Activated CD8-positive, alpha-beta T cell treated with anti-CD3 and anti-CD28 coated beads for 36 hours (primary cell): ENCODE measurements around the gene EMC8. TPM values are rescaled to one million over a fixed set of nuclear protein-coding genes. Genes with fewer than 3 reads are reported as not detected.

Experiments used
- ATAC-seq: fragments of 200-7000 bp; cut with Tn5 transposase; one replicate; pipeline ENCODE4 v1.10.0; 2021; ENCODE audit warnings: mild to moderate bottlenecking, moderate library complexity
- CTCF ChIA-PET: fragments of 350-600 bp; sonication (Branson Sonifier 250); formaldehyde crosslinking; loops from one replicate; lab custom pipeline; 2021; ENCODE audit warnings: antibody characterized with exemption; lab: Charles Lee
- POLR2A ChIA-PET: fragments of 350-600 bp; sonication (Branson Sonifier 250); formaldehyde crosslinking; loops from one replicate; lab custom pipeline; 2021; ENCODE audit warnings: antibody characterized with exemption; lab: Charles Lee
- DNase-seq: peaks from one replicate; pipeline ENCODE4 v3.0.0-alpha.2; 2020
- H3K27ac Mint-ChIP-seq: one replicate; pipeline ENCODE4 v1.8.0; 2021; ENCODE audit warnings: mild to moderate bottlenecking, mixed read lengths
- H3K27me3 Mint-ChIP-seq: one replicate; pipeline ENCODE4 v1.8.0; 2021; ENCODE audit warnings: mixed read lengths
- H3K36me3 Mint-ChIP-seq: one replicate; pipeline ENCODE4 v1.8.0; 2021; ENCODE audit warnings: low read depth, mixed read lengths
- H3K4me1 Mint-ChIP-seq: one replicate; pipeline ENCODE4 v1.8.0; 2021; ENCODE audit warnings: low read depth, mixed read lengths
- H3K4me3 Mint-ChIP-seq: one replicate; pipeline ENCODE4 v1.8.0; 2021; ENCODE audit warnings: mild to moderate bottlenecking, moderate library complexity, mixed read lengths
- H3K9me3 Mint-ChIP-seq: one replicate; pipeline ENCODE4 v1.8.0; 2021; ENCODE audit warnings: mixed read lengths
- CTCF ChIP-seq: fragments of 200-600 bp; IDR thresholded peaks from one replicate; pipeline ENCODE4 v1.8.0; 2022; ENCODE audit warnings: antibody characterized with exemption, mild to moderate bottlenecking
- intact Hi-C: fragments of 100-400 bp; cut with micrococcal nuclease; formaldehyde crosslinking; loops from one replicate; pipeline ENCODE4 v1.10.0; 2022
- total RNA-seq, 2 experiments: library from RNA; stranded (reverse); gene quantifications; one replicate each; pipeline ENCODE4 v1.2.3, GENCODE V29; 2021

The EMC8 gene
- total RNA-seq, 2 experiments from 2014 or later = 32.4 to 38.6 TPM

GRCh38 chr16:85759136-85759535 lies 40.2 kb downstream of the EMC8 start:
- ChIA-PET POLR2A (interaction anchor here (1.4 kb wide), 1 partner anchor 12 kb away, joined by 3 read pairs; no protein-coding TSS in a partner anchor), CTCF (interaction anchor here (0.9 to 1.8 kb wide), 7 partner anchors 15 to 142 kb away, joined by 3 to 4 read pairs (median 4); no protein-coding TSS in a partner anchor)
- Mint-ChIP-seq H3K36me3 (no peaks in the 10 kb centered on the region), H3K27ac (no peak overlapping the region), H3K4me3 (no peak overlapping the region), H3K9me3 (no peaks in the 10 kb centered on the region), H3K4me1 (peaks cover 20% of the 10 kb centered on the region), H3K27me3 (peaks cover 22% of the 10 kb centered on the region)
- no peak for ATAC-seq
- DNase-seq = no peak
- intact Hi-C loops = no loop called here
- no peak for TF ChIP-seq CTCF

GRCh38 chr16:85757341-85757822 lies 42.0 kb downstream of the EMC8 start:
- intact Hi-C loops = no loop called here
- Mint-ChIP-seq H3K4me3 (no peak overlapping the region), H3K27me3 (peaks cover 33% of the 10 kb centered on the region), H3K4me1 (peaks cover 20% of the 10 kb centered on the region), H3K9me3 (no peaks in the 10 kb centered on the region), H3K27ac (no peak overlapping the region), H3K36me3 (no peaks in the 10 kb centered on the region)
- no peak for TF ChIP-seq CTCF
- DNase-seq (peak; percentile 64), ATAC-seq (peak; percentile 41)
- CTCF ChIA-PET = no interaction called here
- POLR2A ChIA-PET = no interaction called here

GRCh38 chr16:85755929-85756768 lies 43.2 kb downstream of the EMC8 start:
- DNase-seq (no peak), ATAC-seq (peak; percentile 38)
- no peaks in the 10 kb centered on the region for H3K36me3 Mint-ChIP-seq
- no peak overlapping the region for H3K27ac Mint-ChIP-seq
- POLR2A ChIA-PET = no interaction called here
- H3K27me3 Mint-ChIP-seq = peaks cover 41% of the 10 kb centered on the region
- CTCF ChIA-PET = no interaction called here
- H3K4me1 Mint-ChIP-seq = peaks cover 23% of the 10 kb centered on the region
- intact Hi-C loops = no loop called here
- no peaks in the 10 kb centered on the region for H3K9me3 Mint-ChIP-seq
- H3K4me3 Mint-ChIP-seq = no peak overlapping the region
- TF ChIP-seq CTCF = no peak

GRCh38 chr16:85754413-85754812 lies 44.9 kb downstream of the EMC8 start:
- no peak for TF ChIP-seq CTCF
- POLR2A ChIA-PET = interaction anchor here (1.3 kb wide), 1 partner anchor 17 kb away, joined by 3 read pairs; no protein-coding TSS in a partner anchor

GRCh38 chr16:85753976-85754375 lies 45.4 kb downstream of the EMC8 start:
- CTCF ChIA-PET = no interaction called here
- no peak overlapping the region for H3K4me3 Mint-ChIP-seq

More at GRCh38 chr16:85754413-85754812, 44.9 kb downstream of the EMC8 start:
- CTCF ChIA-PET = no interaction called here
- peaks cover 27% of the 10 kb centered on the region for H3K4me1 Mint-ChIP-seq
- no peaks in the 10 kb centered on the region for H3K9me3 Mint-ChIP-seq
- no peak overlapping the region for H3K27ac Mint-ChIP-seq
- no peak overlapping the region for H3K4me3 Mint-ChIP-seq
- DNase-seq (no peak), ATAC-seq (no peak)
- intact Hi-C loops = no loop called here
- peaks cover 38% of the 10 kb centered on the region for H3K27me3 Mint-ChIP-seq
- H3K36me3 Mint-ChIP-seq = no peaks in the 10 kb centered on the region

More at GRCh38 chr16:85753976-85754375, 45.4 kb downstream of the EMC8 start:
- intact Hi-C loops = no loop called here
- DNase-seq = no peak
- H3K4me1 Mint-ChIP-seq = peaks cover 24% of the 10 kb centered on the region
- peaks cover 34% of the 10 kb centered on the region for H3K27me3 Mint-ChIP-seq
- POLR2A ChIA-PET = interaction anchor here (1.3 kb wide), 1 partner anchor 17 kb away, joined by 3 read pairs; no protein-coding TSS in a partner anchor
- ATAC-seq = no peak
- TF ChIP-seq CTCF = no peak
- H3K27ac Mint-ChIP-seq = no peak overlapping the region
- H3K36me3 Mint-ChIP-seq = no peaks in the 10 kb centered on the region
- no peaks in the 10 kb centered on the region for H3K9me3 Mint-ChIP-seq
